Prostate gland (tissue), 2 donors: Measurements from ENCODE around the gene GYS1.

Experiments used
- CTCF ChIP-seq, 4 experiments: fragments of 200-600 bp in 2 of 4; fragments of 450-650 bp in 2 of 4; sonication (generic) in 2 of 4; IDR thresholded peaks; 1 replicate in 3 of 4; 2 replicates in 1 of 4; pipeline ENCODE4 v1.5.1; 2016 to 2019; ENCODE audit warnings: antibody characterized with exemption in 4 of 4, mild to moderate bottlenecking in 2 of 4, moderate library complexity in 2 of 4
- POLR2A ChIP-seq: fragments of 450-650 bp; IDR thresholded peaks from one replicate; pipeline ENCODE4 v1.6.1; 2016; ENCODE audit warnings: antibody characterized with exemption, mild to moderate bottlenecking
- POLR2AphosphoS5 ChIP-seq: sonication (generic); formaldehyde crosslinking; IDR thresholded peaks from one replicate; pipeline ENCODE4 v1.6.1; 2017; ENCODE audit warnings: antibody characterized with exemption

- no peak for TF ChIP-seq CTCF (IDR thresholded peaks at IDR 0.05)
- TF ChIP-seq POLR2AphosphoS5: no peak
- TF ChIP-seq POLR2A: no peak
Observed at GRCh38 chr19:48934837-48935236, 58.3 kb downstream of the GYS1 start.
